K562 treated with DMSO at 1 percent for 4 hours (cell line): Measurements from ENCODE around the gene SDR39U1. TPM values are rescaled to one million over a fixed set of nuclear protein-coding genes. Genes with fewer than 3 reads are reported as not detected.

Experiments used
- total RNA-seq: library from RNA; unstranded; fragments of 300-600 nt; gene quantifications from 2 replicates; pipeline ENCODE4 v1.2.3, GENCODE V29; 2022; ENCODE audit not compliant: insufficient read depth

The SDR39U1 gene, protein sequence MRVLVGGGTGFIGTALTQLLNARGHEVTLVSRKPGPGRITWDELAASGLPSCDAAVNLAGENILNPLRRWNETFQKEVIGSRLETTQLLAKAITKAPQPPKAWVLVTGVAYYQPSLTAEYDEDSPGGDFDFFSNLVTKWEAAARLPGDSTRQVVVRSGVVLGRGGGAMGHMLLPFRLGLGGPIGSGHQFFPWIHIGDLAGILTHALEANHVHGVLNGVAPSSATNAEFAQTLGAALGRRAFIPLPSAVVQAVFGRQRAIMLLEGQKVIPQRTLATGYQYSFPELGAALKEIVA
- 51.9 and 69.4 TPM in 2 replicates for total RNA-seq

DNA sequence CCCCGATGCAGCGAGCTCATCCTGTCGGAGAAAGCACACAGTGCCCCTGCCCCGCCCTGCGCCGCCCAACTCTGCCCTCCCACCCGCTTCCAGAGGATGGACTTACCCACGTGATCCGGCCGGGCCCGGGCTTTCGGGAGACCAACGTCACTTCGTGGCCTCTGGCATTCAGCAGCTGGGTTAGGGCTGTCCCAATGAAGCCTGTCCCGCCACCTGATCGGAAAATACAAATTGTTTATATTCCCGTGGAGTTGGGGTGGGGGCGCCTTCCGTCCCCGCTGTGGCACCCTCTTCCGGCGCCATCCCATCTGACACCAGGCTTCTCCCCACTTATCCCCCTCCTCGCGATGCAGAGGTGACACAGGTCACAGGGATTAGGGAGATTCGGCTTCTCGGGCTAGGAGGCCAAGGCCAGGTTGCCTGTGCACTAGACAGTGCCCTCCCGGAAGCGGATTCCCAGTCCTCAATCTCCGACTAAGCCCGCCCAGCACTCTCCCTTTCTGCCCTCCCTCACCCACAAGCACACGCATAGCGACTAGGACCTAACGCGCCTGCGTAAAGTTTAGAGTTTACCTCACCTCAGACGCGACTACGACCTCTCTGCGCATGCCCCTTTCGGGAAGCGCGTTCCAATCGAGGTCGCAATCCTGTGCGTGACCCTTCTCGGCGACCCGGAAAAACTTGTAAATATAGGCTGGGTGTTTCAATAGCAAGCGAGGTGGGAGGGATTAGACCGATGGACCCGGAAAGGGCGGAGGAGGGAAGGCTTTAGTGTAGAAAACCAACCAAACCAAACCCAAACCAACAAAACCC lies at the start of gene SDR39U1:
TSS of gene SDR39U1 (minus strand) at position 537 of the 813 bp plus-strand sequence. CDS start at position 530, 7 bp downstream.

GRCh38 chr14:24429395-24430142 lies 13.0 kb downstream of the SDR39U1 start, which contains the start of the genes CBLN3 and KHNYN:
Gene CBLN3, minus strand, starts transcription at chr14:24429668. Its CDS starts 614 bp downstream, at chr14:24429054.
Gene KHNYN, plus strand, starts transcription at chr14:24429954. Its CDS starts 777 bp downstream, at chr14:24430731.

DNA sequence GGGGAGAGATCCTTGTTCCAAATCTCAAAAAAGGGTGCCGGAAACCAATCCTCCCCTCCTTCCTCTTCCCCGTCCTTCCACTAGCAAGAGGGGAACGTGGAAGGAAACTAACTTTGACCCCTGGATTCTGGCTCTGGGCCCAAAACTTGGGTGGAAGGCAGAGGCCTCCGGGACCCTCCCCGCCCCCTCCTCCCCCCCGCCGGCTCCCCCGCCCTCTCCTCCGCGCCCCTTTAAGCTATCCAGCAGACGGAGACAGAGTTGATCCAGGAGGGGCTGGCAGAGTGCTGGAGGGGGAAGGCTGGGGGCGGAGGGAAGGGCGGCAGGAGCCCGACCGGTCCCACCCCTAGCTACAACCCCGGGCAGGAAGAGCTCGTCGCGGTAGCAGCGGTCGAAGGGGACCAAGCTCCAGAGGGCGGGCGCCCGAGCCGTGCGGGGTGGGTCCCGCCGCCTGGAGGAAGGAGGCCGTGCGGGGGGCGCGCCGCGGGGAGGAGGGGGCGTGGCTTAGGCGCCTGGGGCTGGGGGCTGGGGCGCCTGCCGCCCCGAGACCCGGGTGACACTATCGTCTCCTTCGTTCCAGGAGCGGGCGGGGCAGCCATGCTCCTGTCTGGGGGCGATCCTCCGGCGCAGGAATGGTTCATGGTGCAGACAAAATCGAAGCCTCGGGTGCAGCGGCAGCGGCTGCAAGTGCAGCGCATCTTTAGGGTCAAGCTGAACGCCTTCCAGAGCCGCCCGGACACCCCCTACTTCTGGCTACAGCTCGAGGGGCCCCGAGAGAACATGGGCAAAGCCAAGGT lies 43.7 kb downstream of the SDR39U1 start, which contains the start of gene NYNRIN:
TSS of gene NYNRIN (plus strand) at position 351 of the 794 bp plus-strand sequence. CDS start at position 595, 244 bp downstream.

Other genes starting within 250 kb of the SDR39U1 start
- gene TM9SF1, start 247.3 kb downstream of the SDR39U1 start, total RNA-seq = 16.4 and 22.0 TPM in 2 replicates
- gene TSSK4, start 237.1 kb downstream of the SDR39U1 start, total RNA-seq = 1.1 and 2.2 TPM in 2 replicates
- gene CHMP4A, start 229.3 kb downstream of the SDR39U1 start, total RNA-seq = 57.8 and 78.5 TPM in 2 replicates
- gene MDP1, start 226.7 kb downstream of the SDR39U1 start, total RNA-seq = 7.5 and 10.8 TPM in 2 replicates
- gene NEDD8, start 210.4 kb downstream of the SDR39U1 start, total RNA-seq = 140 and 150 TPM in 2 replicates
- gene GMPR2, start 209.8 kb downstream of the SDR39U1 start, total RNA-seq = 55.3 and 68.0 TPM in 2 replicates
- gene TINF2, start 200.2 kb downstream of the SDR39U1 start, total RNA-seq = 15.0 and 16.1 TPM in 2 replicates
- 0.88 and 1.5 TPM in 2 replicates for gene TGM1, start 179.6 kb downstream of the SDR39U1 start, total RNA-seq
- gene RABGGTA, start 171.2 kb downstream of the SDR39U1 start, total RNA-seq = 15.3 and 18.0 TPM in 2 replicates
- 22.2 and 26.0 TPM in 2 replicates for gene DHRS1, start 143.0 kb downstream of the SDR39U1 start, total RNA-seq
- gene NOP9, start 142.9 kb downstream of the SDR39U1 start, total RNA-seq = 4.7 and 6.1 TPM in 2 replicates
- gene CIDEB, start 134.8 kb downstream of the SDR39U1 start, total RNA-seq = not detected in 2 replicates
- 2.2 and 6.4 TPM in 2 replicates for gene LTB4R2, start 132.6 kb downstream of the SDR39U1 start, total RNA-seq
- gene LTB4R, start 131.3 kb downstream of the SDR39U1 start, total RNA-seq = 4.0 and 5.3 TPM in 2 replicates
- gene ADCY4, start 107.7 kb downstream of the SDR39U1 start, total RNA-seq = 0.59 TPM in 1 of 2 replicates, not detected in the other
- not detected in 2 replicates for gene RIPK3, start 102.8 kb downstream of the SDR39U1 start, total RNA-seq
- 2.9 and 5.1 TPM in 2 replicates for gene NFATC4, start 74.6 kb downstream of the SDR39U1 start, total RNA-seq
- gene NYNRIN, start 43.8 kb downstream of the SDR39U1 start, total RNA-seq = 0.94 and 1.3 TPM in 2 replicates
- 0.71 TPM in 1 of 2 replicates, not detected in the other for gene CBLN3, start 13.1 kb downstream of the SDR39U1 start, total RNA-seq
- 24.9 and 30.8 TPM in 2 replicates for gene KHNYN, start 12.8 kb downstream of the SDR39U1 start, total RNA-seq
- gene CMA1, start 65.5 kb upstream of the SDR39U1 start, total RNA-seq = not detected in 2 replicates
- gene CTSG, start 133.5 kb upstream of the SDR39U1 start, total RNA-seq = not detected in 2 replicates
- 2.0 TPM in 1 of 2 replicates, not detected in the other for gene GZMH, start 166.9 kb upstream of the SDR39U1 start, total RNA-seq
- gene GZMB, start 191.4 kb upstream of the SDR39U1 start, total RNA-seq = not detected in 2 replicates